Uterus (tissue), 4 donors: ENCODE measurements around the gene ALKBH3. TPM values are rescaled to one million over a fixed set of nuclear protein-coding genes. Genes with fewer than 3 reads are reported as not detected.

ENCODE experiments used
- DNase-seq, 2 donors: peaks; one replicate each; pipeline ENCODE4 v3.0.0-alpha.2; 2019 to 2020
- H3K27ac ChIP-seq, 2 donors: fragments of 200-600 bp; sonication (generic); 1 replicate in 1 of 2; 2 replicates in 1 of 2; pipeline ENCODE4 v1.5.1; 2016 to 2018
- H3K27me3 ChIP-seq, 2 donors: fragments of 200-600 bp; sonication (generic); one replicate each; pipeline ENCODE4 v1.5.1; 2018 to 2019; ENCODE audit warnings: control low read depth in 1 of 2
- H3K36me3 ChIP-seq, 2 donors: fragments of 200-600 bp; sonication (generic); one replicate each; pipeline ENCODE4 v1.5.1; 2019; ENCODE audit warnings: control low read depth in 1 of 2
- H3K4me1 ChIP-seq, 2 donors: fragments of 200-600 bp; sonication (generic); one replicate each; pipeline ENCODE4 v1.5.1; 2018 to 2019; ENCODE audit warnings: control low read depth in 1 of 2
- H3K4me3 ChIP-seq, 2 donors: fragments of 200-600 bp; sonication (generic); 1 replicate in 1 of 2; 2 replicates in 1 of 2; pipeline ENCODE4 v1.5.1; 2018 to 2019; ENCODE audit warnings: mild to moderate bottlenecking in 1 of 2
- H3K9me3 ChIP-seq, 2 donors: fragments of 200-600 bp; sonication (generic); one replicate each; pipeline ENCODE4 v1.5.1; 2019; ENCODE audit warnings: control low read depth in 1 of 2
- CTCF ChIP-seq, 4 experiments: fragments of 200-600 bp in 2 of 4; fragments of 450-650 bp in 2 of 4; sonication (generic) in 2 of 4; IDR thresholded peaks; one replicate each; pipeline ENCODE4 v1.5.1; 2016 to 2019; ENCODE audit warnings: antibody characterized with exemption in 4 of 4, mild to moderate bottlenecking in 2 of 4, moderate library complexity in 1 of 4
- POLR2A ChIP-seq, 2 donors: fragments of 450-650 bp; IDR thresholded peaks; one replicate each; pipeline ENCODE4 v1.6.1; 2016; ENCODE audit warnings: antibody characterized with exemption in 2 of 2, mild to moderate bottlenecking in 1 of 2, moderate library complexity in 1 of 2
- intact Hi-C: fragments of 100-400 bp; cut with DNase I; formaldehyde crosslinking; loops from one replicate; pipeline ENCODE4 v1.15.1; 2023; ENCODE audit warnings: low total_unique reads
- total RNA-seq, 4 donors: library from RNA; depleted of rRNA in 3 of 4; stranded (reverse); fragments of >200 nt in 3 of 4; gene quantifications; one replicate each; pipeline versions ENCODE4 v1.1.0 to v1.2.4, GENCODE V29; 2014 to 2023
- donor health status: DM: yes; HTN: yes; CAD: no.

The ALKBH3 gene
- total RNA-seq, 4 donors from 2014 or later = 39.6 to 75.3 (median 55.7) TPM

GRCh38 chr11:43920598-43921419 is 40.2 kb downstream of the ALKBH3 start:
- H3K4me1 ChIP-seq = peaks cover 24 to 46% of the 10 kb centered on the region in 2 donors

DNA sequence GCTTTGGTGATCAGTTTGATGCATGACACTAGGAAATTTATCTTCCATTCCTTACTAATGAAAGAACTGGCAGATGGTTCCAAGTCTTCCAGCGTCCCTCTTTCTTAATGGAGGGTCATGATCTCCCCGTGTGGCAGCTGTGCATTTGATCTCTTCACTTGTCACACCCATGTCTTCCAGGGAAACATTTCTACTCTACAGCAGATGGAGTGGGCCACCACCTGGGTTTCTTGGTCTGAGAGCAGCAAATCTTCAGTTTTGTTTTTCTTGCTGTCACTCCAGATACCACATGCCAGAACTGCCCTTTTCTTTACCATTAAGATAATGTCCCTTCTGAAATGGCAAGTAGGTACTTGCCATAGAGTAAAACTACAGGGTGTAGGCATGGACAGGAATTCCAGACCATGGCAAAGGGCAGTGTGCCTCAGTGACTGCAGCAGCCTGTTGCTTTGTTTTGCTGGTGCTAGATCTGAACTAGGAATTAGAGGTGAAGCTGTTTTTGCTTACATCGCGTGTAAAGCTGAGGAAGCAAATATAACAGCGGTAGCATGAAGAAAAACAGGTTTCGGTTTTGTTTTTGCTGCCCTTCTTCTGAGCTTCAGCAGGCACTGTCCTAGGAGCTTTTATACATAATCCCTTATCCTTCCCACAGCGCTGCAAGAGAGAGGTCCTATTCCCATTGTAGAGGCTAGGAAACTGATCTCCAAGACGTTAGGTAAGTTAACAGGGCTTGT is 41.1 kb downstream of the ALKBH3 start:
- no peaks in the 10 kb centered on the region for H3K36me3 ChIP-seq
- peak overlapping the region; percentile 90 to 93 for H3K27ac ChIP-seq
- no peak for TF ChIP-seq CTCF (IDR thresholded peaks at IDR 0.05)
- no peak for TF ChIP-seq POLR2A (IDR thresholded peaks at IDR 0.05)
- H3K4me3 ChIP-seq = no peak overlapping the region
- DNase-seq = no peak
- intact Hi-C loops = no loop called here
- peaks cover 24 to 46% of the 10 kb centered on the region in 2 donors for H3K4me1 ChIP-seq
- H3K9me3 ChIP-seq = no peaks in the 10 kb centered on the region
- no peaks in the 10 kb centered on the region for H3K27me3 ChIP-seq

More at GRCh38 chr11:43920598-43921419, 40.2 kb downstream of the ALKBH3 start:
- DNase-seq = peak; percentile 82 to 93
- TF ChIP-seq POLR2A (IDR thresholded peaks at IDR 0.05) (peak; percentile 25 to 26), CTCF (IDR thresholded peaks at IDR 0.05) (no peak)
- Histone ChIP-seq H3K27ac (peak overlapping the region; percentile 90 to 93), H3K9me3 (no peaks in the 10 kb centered on the region), H3K36me3 (no peaks in the 10 kb centered on the region), H3K4me3 (no peak overlapping the region), H3K27me3 (no peaks in the 10 kb centered on the region)
- intact Hi-C loops = no loop called here

- Histone ChIP-seq H3K27ac (peak overlapping the region; percentile 90 to 93), H3K9me3 (no peaks in the 10 kb centered on the region), H3K36me3 (no peaks in the 10 kb centered on the region), H3K27me3 (no peaks in the 10 kb centered on the region), H3K4me1 (peaks cover 24 to 46% of the 10 kb centered on the region in 2 donors), H3K4me3 (no peak overlapping the region)
- intact Hi-C loops = no loop called here
- no peak for DNase-seq
- TF ChIP-seq CTCF (IDR thresholded peaks at IDR 0.05) (no peak), POLR2A (IDR thresholded peaks at IDR 0.05) (no peak)
These were observed 41.6 kb downstream of the ALKBH3 start for GRCh38 chr11:43922295-43922648.

DNA sequence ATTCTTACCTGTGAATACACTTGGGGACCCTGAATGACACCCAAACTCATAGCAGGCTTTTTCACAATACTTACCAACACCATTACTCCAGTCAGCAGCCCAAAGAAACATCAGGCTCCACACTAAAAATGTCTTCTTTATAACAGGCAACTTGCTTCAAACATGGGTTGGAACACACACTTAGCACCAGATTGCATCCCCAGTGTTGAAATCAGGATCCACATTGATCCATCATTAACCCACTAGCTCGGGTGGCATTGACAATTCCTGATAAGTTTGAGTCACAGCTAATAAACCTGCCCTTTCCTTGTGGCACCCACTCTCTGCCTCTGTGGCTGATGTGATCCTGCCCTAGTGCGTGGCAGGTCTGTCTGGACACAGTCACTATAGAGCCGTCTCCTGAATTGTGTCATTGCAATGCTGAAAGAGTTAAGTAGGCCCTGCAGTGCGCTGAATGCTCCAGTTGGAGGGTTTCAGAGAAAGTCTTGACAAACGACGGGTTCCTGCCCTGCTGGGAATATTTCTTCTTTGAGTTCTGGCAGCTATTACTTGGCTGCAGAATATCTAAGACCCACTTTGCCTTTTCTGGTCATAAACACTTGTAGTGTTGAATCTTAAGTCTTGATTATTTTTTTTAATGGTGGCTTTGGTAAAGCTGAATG is 42.2 kb downstream of the ALKBH3 start:
- no peaks in the 10 kb centered on the region for H3K36me3 ChIP-seq
- DNase-seq = peak in 1 of 2 donors; percentile 55
- TF ChIP-seq CTCF (IDR thresholded peaks at IDR 0.05) = peak in 1 of 4 experiments; percentile 22
- no peak for TF ChIP-seq POLR2A (IDR thresholded peaks at IDR 0.05)
- peaks cover 24 to 46% of the 10 kb centered on the region in 2 donors for H3K4me1 ChIP-seq
- H3K27me3 ChIP-seq = no peaks in the 10 kb centered on the region
- intact Hi-C loops = no loop called here
- H3K27ac ChIP-seq = peak overlapping the region; percentile 90 to 93
- no peak overlapping the region for H3K4me3 ChIP-seq
- no peaks in the 10 kb centered on the region for H3K9me3 ChIP-seq
